Measurements from ENCODE around the gene MFAP4.

DNA sequence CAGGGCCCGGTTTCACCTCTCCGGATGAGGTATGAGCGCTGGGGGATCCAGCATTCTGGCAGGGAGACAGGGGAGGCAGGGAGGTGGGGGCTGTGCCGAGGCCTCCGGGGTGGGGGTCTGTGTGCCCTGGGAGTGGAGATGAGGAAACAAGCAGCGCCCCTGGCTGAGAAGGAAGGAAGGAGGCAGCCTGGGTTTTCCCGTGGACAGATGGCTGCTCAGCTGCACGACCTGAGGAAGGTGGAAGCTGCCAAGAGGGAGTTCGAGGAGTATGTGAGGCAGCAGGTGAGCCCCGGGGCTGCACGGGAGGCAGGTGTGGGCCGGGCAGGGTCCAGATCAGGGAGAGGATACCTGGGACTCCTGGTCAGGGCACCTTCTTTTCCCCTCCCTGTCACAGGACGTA is 28.3 kb upstream of the MFAP4 start:
- TF ChIP-seq CTCF (IDR thresholded peaks at IDR 0.05) = no peak
- TF ChIP-seq POLR2A (IDR thresholded peaks at IDR 0.05) = no peak
- no peak for TF ChIP-seq POLR2AphosphoS5 (IDR thresholded peaks at IDR 0.05; ENCODE audit: insufficient read depth in 1 of 2, low read depth in 1 of 2)

Data from vagina (tissue), 2 donors.